T follicular helper cell (primary cell): Measurements from ENCODE around the gene KRT86.
"Not testable (repeated sequence)": the region's sequence is repeated elsewhere in the genome, so short reads cannot be mapped to it uniquely, and the experiment has no call there.

Experiments used
- DNase-seq: peaks from one replicate; pipeline ENCODE4 v3.0.0-alpha.2; 2020; ENCODE audit warnings: low read depth

Gene KRT86

DNA sequence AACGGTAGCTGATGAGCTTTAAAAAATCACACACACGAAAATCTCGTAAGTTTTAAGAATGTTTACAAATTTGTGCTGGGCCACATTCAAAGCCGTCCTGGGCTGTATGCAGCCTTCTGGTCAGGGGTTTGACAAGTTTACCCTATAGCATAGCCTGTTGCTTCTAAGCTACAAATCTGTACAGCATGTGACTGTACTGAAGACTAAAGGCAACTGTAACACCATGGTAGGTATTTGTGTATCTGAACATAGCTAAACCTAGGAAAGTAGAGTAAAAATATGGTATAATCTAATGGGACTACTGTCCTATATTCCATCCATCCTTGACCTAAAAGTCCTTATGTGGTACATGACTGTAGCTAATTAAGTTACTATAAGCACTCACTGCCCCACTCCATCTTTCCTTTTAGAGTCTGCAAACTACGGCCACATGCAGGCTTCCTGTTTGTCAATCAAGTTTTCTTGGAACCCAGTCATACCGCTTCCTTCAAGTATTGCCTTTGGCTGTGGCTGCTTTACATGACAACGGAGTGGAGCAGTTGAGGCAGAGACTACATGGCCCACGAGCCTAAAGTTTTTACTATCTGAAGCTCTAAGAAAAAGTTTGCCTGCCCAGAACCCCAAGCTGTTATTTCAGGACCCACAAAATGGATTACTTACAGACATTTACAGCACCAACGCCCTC is 22.9 kb upstream of the KRT86 start:
- no peak for DNase-seq

GRCh38 chr12:52252175-52252615 is 22.2 kb upstream of the KRT86 start:
- not testable (repeated sequence) for DNase-seq

DNA sequence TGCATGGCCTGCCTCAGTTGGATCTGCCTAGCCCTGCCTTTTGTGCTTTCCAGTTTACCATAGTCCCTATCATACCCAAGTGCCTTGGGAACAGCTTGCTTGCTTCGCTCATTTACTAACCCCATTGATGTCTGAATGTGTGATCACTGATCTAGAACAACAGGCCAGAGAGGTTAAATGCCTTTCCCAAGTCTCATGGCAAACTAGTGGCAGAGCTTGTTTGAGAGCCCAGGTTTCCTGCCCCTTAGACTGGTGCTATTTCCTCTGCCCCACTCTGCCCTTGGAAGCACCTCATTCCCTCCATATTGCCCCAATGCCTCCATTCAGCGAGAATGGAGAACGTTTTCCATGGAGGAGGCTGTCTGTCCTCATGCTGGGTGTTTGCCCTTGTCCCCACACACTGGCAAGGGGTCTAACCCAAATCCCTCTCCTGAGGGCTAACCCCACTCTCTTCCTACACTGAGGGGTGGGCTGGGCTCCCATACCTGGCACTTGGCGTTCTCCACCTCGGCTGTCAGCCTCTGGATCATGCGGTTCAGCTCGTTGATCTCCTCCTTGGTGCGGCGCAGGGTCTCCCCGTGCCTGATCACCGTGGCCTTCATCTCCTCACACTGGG is 21.6 kb upstream of the KRT86 start:
- DNase-seq, result no peak

- no peak for DNase-seq
Observed at GRCh38 chr12:52253391-52254179, 20.9 kb upstream of the KRT86 start.

DNA sequence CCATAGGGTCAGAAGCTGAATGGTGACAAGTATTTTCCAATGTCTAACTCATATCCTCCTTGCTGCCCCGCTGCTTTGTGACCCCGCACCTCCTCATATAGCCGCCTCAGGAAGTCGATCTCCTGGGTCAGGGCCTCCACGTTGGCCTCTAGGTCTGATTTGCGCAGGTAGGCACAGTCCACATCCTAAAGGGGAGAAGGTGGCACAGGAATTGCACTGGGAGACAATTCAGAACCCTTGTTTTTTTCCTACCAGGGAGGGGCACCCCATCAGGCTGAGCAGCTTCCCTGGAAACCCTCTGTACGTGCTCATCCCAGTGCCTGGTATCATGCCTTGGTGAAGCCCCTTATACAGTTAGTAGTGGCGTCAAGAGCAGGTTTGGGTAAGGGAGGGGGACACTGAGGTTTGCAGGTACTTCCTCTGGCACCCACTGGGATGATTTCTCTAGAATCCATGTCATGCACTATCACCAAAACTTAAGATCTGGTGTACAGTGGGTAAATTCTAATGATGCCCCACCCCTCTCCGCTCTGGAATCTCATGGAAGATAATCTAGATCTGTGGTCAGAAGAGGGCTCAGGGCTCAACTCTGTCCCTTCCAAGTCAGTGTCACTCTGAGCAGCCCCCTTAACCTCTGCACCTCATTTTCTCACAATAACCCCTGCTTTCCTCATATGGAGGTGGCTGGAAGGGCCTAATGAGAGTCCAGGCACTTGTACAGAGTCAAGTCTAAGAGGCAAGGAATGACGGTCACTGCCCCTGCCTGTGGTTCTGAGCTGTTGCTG is 20.1 kb upstream of the KRT86 start:
- no peak for DNase-seq

GRCh38 chr12:52254965-52255751 is 19.3 kb upstream of the KRT86 start:
- no peak for DNase-seq

DNA sequence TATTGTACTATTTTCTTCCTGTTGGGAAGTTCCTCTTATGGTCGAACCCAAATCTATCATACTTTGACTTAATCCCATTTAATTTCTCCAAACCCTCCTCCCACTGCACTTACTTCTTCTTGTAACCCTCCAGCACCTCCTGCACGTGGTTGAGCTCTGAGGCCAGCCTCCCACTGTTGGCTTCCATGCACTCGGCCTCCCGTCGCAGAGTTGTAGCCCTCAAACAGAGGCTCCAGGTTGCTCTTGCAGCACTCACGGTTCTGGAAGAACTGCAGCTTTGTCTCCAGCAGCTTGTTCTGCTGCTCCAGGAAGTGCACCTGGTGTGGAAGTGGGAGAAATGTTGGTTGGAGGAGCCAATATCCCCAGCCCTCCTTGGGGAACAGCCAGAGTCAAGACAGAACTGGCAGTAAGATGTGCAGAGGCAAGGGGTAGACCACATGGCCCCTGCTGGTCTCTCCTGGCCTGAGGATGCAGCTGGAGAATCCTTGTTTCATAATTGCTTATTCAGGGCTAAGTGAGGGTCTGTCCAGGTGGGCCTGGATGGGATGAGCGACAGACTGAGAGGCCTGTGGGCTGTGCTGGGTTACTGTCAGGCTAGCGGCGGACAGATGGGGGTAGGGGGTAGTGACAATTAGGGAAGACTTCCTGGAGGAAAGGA is 18.4 kb upstream of the KRT86 start:
- DNase-seq, result no peak

DNA sequence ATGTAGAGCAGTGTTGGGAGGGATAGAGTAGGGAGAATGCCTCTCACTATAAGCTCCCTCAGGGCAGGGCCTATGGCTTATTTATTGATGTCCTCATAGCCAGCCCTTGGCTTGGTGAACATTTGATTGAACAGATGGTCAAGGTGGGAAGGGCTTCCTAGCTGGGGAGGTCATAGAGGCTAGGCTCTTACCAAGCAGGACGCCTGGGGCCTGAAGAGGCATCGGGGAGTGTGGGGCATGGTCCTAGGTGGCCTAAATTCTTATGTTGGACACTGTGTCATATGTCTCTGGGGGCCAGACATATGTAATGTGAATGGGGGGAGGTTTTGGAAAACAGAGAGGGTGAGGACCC is 17.9 kb upstream of the KRT86 start:
- DNase-seq, result no peak

GRCh38 chr12:52257074-52257551 is 17.3 kb upstream of the KRT86 start:
- DNase-seq, result no peak

- DNase-seq, result not testable (repeated sequence)
Observed at GRCh38 chr12:52257922-52258321, 16.5 kb upstream of the KRT86 start.

DNA sequence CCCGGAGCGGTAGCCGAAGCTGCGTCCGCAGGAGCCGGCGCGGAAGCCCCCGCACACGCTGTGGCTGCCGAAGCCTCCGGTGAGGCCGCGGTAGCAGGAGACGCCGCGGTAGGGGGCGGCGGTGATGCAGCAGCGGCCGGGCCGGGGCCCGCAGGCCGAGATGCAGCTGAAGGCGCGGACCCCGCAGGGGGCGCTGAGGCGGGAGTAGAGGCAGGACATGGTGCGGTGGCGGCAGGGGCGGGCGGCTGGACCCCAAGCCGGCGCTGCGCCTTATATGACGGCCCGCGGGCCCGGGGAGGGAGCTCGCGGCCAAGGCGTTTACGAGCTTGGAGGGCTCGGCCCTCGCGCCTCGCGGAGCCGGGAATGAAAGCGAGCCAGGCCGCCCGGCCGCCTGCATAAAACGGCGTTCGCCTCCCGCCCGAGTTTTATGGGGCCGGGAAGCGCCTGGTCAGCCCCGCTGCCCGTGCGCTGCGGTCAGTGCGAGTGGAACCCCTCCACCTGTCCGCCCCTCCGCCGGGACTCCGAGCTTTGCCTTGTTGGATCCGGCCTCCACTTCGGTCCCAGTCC is 16.0 kb upstream of the KRT86 start:
- DNase-seq, result no peak

- no peak for DNase-seq
Observed at GRCh38 chr12:52259657-52260243, 14.7 kb upstream of the KRT86 start.

DNA sequence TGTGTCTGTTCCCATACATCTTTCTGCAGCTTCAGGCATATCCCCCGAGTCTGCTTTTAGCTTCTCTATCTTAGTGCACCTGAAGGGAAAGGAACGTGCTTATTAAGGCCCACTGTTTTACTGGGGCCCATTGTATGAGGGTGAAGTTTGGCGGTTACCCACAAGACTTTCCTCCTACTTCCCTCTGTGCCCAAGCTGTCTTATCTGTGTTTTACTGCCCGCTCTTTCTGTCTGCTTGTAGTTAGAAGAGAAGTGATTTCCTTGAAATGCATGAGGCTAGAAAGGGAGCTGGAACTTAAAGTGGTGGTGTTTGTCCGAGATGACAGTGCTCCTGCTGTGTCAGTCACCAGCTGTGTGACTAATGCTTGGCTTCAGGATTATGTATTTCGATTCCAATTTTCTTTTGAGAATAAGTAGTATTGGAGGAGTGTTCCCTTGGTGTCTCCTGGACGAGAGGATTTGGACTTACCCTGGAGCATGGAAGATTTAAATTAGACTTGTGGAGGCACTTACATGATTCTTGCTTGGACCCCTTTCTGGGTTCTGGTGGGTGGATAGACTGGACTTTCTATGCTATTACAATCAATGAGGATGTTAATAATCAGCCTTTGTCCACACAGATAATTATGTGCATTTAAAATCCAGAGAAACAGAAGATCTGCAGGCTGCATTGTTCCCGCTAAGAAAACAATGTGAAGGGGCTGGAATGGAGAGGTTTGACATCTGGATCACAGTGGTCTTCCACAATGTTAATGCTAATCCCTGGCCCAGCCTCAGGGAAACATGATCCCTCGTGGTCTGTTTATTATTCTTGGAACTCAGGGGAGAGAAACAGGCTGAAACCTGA is 13.9 kb upstream of the KRT86 start:
- DNase-seq, result no peak

DNA sequence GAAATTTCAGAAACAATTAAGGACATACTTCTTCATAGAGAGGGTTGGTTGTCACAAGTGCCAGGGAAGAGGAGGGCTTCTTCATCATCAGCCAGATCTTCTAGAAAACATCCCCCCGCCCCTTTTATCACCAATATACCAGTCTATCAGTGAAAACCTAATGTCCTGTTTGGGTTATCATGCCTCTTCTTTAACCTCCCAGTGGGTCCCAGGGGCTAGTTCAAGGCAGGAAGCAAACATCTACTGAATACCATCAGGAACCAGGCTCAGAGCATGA is 13.3 kb upstream of the KRT86 start:
- DNase-seq, result no peak

GRCh38 chr12:52262286-52262685 is 12.2 kb upstream of the KRT86 start:
- no peak for DNase-seq

DNA sequence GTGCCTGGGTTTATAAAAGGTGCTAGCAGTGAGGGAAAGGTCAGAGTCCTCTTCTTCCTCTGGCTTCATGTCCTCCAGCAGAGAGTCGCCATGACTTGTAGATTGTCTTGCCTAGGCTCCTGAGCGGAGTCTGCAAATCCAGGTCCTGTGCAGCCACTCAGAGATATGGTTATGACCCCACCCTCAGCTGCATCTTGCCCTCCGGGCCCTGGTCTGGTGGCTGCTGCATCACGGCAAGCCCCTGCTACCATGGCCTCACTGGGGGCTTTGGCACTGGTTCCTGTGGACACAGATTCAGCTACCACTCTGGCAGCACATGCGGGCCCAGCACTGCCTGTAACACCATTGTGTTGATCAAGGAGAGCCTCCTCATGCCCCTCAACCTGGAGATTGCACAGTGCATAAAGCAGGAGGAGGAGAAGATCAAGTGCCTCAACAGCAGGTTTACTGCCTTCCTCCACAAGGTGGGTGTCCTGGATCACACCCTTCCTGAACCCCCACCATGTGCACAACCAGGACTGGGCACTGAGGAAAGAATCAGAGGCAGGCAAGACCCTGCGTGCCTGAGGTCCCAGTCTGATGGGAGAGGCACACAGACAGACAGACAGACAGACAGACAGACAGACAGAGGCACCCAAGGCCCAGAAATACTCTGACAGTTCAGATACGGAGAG is 10.5 kb upstream of the KRT86 start:
- DNase-seq, result no peak

DNA sequence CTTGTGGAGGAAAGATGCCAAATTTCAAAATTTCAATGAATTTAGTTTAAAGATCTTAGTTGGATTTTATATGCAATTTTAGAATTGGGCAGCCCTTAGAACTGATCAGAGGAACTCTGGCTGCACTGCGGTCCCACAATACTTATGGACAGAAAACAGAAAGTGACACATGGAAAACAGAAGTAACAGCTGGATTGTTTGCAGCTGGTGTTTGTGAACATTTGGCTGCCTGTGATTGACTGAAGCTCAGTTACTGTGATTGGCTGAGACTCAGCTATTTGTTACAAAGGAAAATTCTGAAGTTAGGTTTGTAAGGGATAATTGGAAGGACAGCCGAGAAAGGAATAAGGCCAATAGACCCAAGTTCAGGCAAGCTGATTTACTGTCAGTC is 10.0 kb upstream of the KRT86 start:
- no peak for DNase-seq

- DNase-seq, result no peak
Observed at GRCh38 chr12:52266514-52266913, 7.9 kb upstream of the KRT86 start.

DNA sequence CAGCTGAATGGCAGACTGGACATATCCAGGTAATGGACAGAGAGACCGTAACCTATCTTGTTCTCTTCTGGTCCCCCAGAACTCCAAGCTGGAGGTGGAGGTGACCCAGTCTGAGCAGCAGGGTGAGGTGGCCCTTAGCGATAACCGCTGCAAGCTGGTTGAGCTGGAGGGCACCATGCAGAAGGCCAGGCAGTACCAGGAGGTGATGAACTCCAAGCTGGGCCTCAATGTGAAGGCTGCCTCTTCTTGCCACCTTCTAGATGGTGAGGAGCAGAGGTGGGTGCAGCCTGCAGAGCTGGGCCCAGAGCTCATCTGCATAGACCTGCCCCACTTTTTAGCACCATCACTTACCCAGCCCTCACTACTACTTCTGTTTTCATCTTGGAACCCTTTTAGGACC is 7.2 kb upstream of the KRT86 start:
- DNase-seq, result no peak
